WERI-Rb-1 (cell line): Measurements from ENCODE around the gene STAU1.
A peak's percentile ranks its signal among the peaks of the same experiment; 100 is the strongest.

Experiments used
- DNase-seq: peaks from one replicate; pipeline ENCODE4 v3.0.0-alpha.2; 2020
- H3K27ac ChIP-seq: fragments of 250-450 bp; sonication (Bioruptor Pico); 2 replicates; pipeline ENCODE4 v1.5.1; 2020; ENCODE audit warnings: mild to moderate bottlenecking, moderate library complexity
- H3K27me3 ChIP-seq: fragments of 250-450 bp; sonication (Bioruptor Pico); 2 replicates; pipeline ENCODE4 v1.5.1; 2021; ENCODE audit warnings: mild to moderate bottlenecking, low read depth, moderate library complexity; ENCODE audit not compliant: insufficient read depth, severe bottlenecking
- H3K36me3 ChIP-seq: fragments of 250-450 bp; sonication (Bioruptor Pico); 2 replicates; pipeline ENCODE4 v1.5.1; 2020; ENCODE audit warnings: mild to moderate bottlenecking, moderate library complexity
- H3K4me3 ChIP-seq: 2 replicates; pipeline ENCODE4 v1.5.1; 2011; ENCODE audit warnings: low read depth, mild to moderate bottlenecking, control low read depth, low read length
- H3K9me3 ChIP-seq: fragments of 250-450 bp; sonication (Bioruptor Pico); 2 replicates; pipeline ENCODE4 v1.5.1; 2021; ENCODE audit warnings: mild to moderate bottlenecking, moderate library complexity; ENCODE audit not compliant: severe bottlenecking
- CTCF ChIP-seq: IDR thresholded peaks from 2 replicates; pipeline ENCODE4 v1.5.1; 2011; ENCODE audit warnings: low read depth, mild to moderate bottlenecking, control low read depth, inconsistent platforms, low read length

Gene STAU1

GRCh38 chr20:49181265-49181877 lies 6.8 kb downstream of the STAU1 start:
- H3K27me3 ChIP-seq: no peaks in the 10 kb centered on the region
- peaks cover 32% of the 10 kb centered on the region for H3K36me3 ChIP-seq
- H3K27ac ChIP-seq: no peak overlapping the region
- no peak for TF ChIP-seq CTCF
- no peaks in the 10 kb centered on the region for H3K9me3 ChIP-seq
- H3K4me3 ChIP-seq: no peak overlapping the region
- DNase-seq: peak; percentile 20

- H3K27ac ChIP-seq: no peak overlapping the region
- no peak for DNase-seq
- TF ChIP-seq CTCF: no peak
- H3K4me3 ChIP-seq: no peak overlapping the region
- H3K36me3 ChIP-seq: peaks cover 24% of the 10 kb centered on the region
- H3K27me3 ChIP-seq: no peaks in the 10 kb centered on the region
- H3K9me3 ChIP-seq: no peaks in the 10 kb centered on the region
Observed at GRCh38 chr20:49179368-49180277, 8.5 kb downstream of the STAU1 start.

GRCh38 chr20:49174183-49174582 lies 14.0 kb downstream of the STAU1 start:
- TF ChIP-seq CTCF: no peak
- Histone ChIP-seq H3K27me3 (no peaks in the 10 kb centered on the region), H3K27ac (no peak overlapping the region), H3K36me3 (peaks cover 26% of the 10 kb centered on the region), H3K4me3 (no peak overlapping the region), H3K9me3 (no peaks in the 10 kb centered on the region)
- DNase-seq: no peak

GRCh38 chr20:49172413-49172812 lies 15.7 kb downstream of the STAU1 start:
- DNase-seq: no peak
- Histone ChIP-seq H3K36me3 (peaks cover 15% of the 10 kb centered on the region), H3K27ac (no peak overlapping the region)

GRCh38 chr20:49171909-49172308 lies 16.2 kb downstream of the STAU1 start:
- H3K27me3 ChIP-seq: no peaks in the 10 kb centered on the region
- H3K27ac ChIP-seq: no peak overlapping the region
- H3K4me3 ChIP-seq: no peak overlapping the region
- no peaks in the 10 kb centered on the region for H3K9me3 ChIP-seq
- peaks cover 15% of the 10 kb centered on the region for H3K36me3 ChIP-seq
- DNase-seq: no peak
- TF ChIP-seq CTCF: no peak

More at GRCh38 chr20:49172413-49172812, 15.7 kb downstream of the STAU1 start:
- Histone ChIP-seq H3K9me3 (no peaks in the 10 kb centered on the region), H3K27me3 (no peaks in the 10 kb centered on the region), H3K4me3 (no peak overlapping the region)
- no peak for TF ChIP-seq CTCF
